Endothelial cell of umbilical vein (primary cell): ENCODE data around the gene UTS2R. TPM values are rescaled to one million over a fixed set of nuclear protein-coding genes. Genes with fewer than 3 reads are reported as not detected.

Experiments used
- BruUV-seq: library from RNA; stranded (reverse); fragments of 400-500 nt; replicated peaks from 2 replicates; lab custom pipeline; 2021; lab: Mats Ljungman, UMichigan
- CTCF ChIA-PET: fragments of 300-600, 350-600 bp; sonication (Branson Sonifier 250); formaldehyde crosslinking; loops from one replicate; lab custom pipeline; 2021; ENCODE audit warnings: antibody characterized with exemption, inconsistent platforms; lab: Charles Lee
- POLR2A ChIA-PET: fragments of 300-600, 350-600 bp; sonication (Branson Sonifier 250); formaldehyde crosslinking; loops from one replicate; lab custom pipeline; 2021; ENCODE audit warnings: antibody characterized with exemption, inconsistent platforms; lab: Charles Lee
- DNase-seq: peaks from one replicate; pipeline ENCODE4 v3.0.0-alpha.2; 2011; ENCODE audit warnings: low read depth, low spot score
- FAIRE-seq: peaks from 2 replicates; lab custom pipeline; 2011; peaks lifted over from hg19 to GRCh38; lab: Jason Lieb, UNC
- H2AFZ ChIP-seq: 2 replicates; pipeline ENCODE4 v1.6.0; 2012; ENCODE audit warnings: low read depth, low read length, control low read depth, inconsistent platforms
- H3K27ac ChIP-seq: 2 replicates; pipeline ENCODE4 v1.5.1; 2011; ENCODE audit warnings: low read depth, mild to moderate bottlenecking, control low read depth, low read length, moderate library complexity; ENCODE audit not compliant: insufficient read depth
- H3K27me3 ChIP-seq, 2 experiments: 2 replicates each; pipeline versions ENCODE4 v1.6.0 to v1.6.1; 2011; ENCODE audit warnings: low read length in 2 of 2, mixed read lengths in 1 of 2; ENCODE audit not compliant: control insufficient read depth in 2 of 2, insufficient read depth in 2 of 2
- H3K36me3 ChIP-seq, 2 experiments: 2 replicates in 1 of 2; 3 replicates in 1 of 2; pipeline ENCODE4 v1.5.1; 2011; ENCODE audit warnings: low read length in 2 of 2, mild to moderate bottlenecking in 1 of 2, moderate library complexity in 1 of 2; ENCODE audit not compliant: control insufficient read depth in 2 of 2, insufficient read depth in 2 of 2; ENCODE audit errors: extremely low read depth in 1 of 2
- H3K4me1 ChIP-seq: 3 replicates; pipeline ENCODE4 v1.5.1; 2011; ENCODE audit warnings: mild to moderate bottlenecking, low read length; ENCODE audit not compliant: control insufficient read depth, insufficient read depth; ENCODE audit errors: extremely low read depth
- H3K4me2 ChIP-seq: 2 replicates; pipeline ENCODE4 v1.6.1; 2011; ENCODE audit warnings: low read length, control low read depth, mixed read lengths; ENCODE audit not compliant: insufficient read depth
- H3K4me3 ChIP-seq, 3 experiments: fragments of 200-600 bp in 1 of 3; sonication (generic), shearing (Covaris generic) in 1 of 3; replicated peaks in 1 of 3; 2 replicates each; pipeline ENCODE4 v1.5.1; 2011 to 2016; ENCODE audit warnings: control low read depth in 3 of 3, low read length in 3 of 3, mild to moderate bottlenecking in 2 of 3, inconsistent platforms in 1 of 3, low read depth in 1 of 3, moderate library complexity in 1 of 3; ENCODE audit not compliant: insufficient read depth in 1 of 3
- H3K79me2 ChIP-seq: 2 replicates; pipeline ENCODE4 v1.6.0; 2012; ENCODE audit warnings: low read length, inconsistent platforms; ENCODE audit not compliant: control insufficient read depth, insufficient read depth
- H3K9ac ChIP-seq: replicated peaks from 2 replicates; pipeline ENCODE3; 2011; ENCODE audit warnings: low read length, control low read depth; ENCODE audit not compliant: insufficient read depth; ENCODE audit errors: extremely low read depth
- H3K9me1 ChIP-seq: replicated peaks from 3 replicates; pipeline ENCODE4 v1.6.0; 2011; ENCODE audit warnings: mild to moderate bottlenecking, low read length; ENCODE audit not compliant: control insufficient read depth, insufficient read depth; ENCODE audit errors: extremely low read depth
- H3K9me3 ChIP-seq: replicated peaks from 2 replicates; pipeline ENCODE4 v1.5.1; 2012; ENCODE audit warnings: low read length, inconsistent platforms; ENCODE audit not compliant: control insufficient read depth, insufficient read depth
- H4K20me1 ChIP-seq: replicated peaks from 2 replicates; pipeline ENCODE3; 2011; ENCODE audit warnings: mild to moderate bottlenecking, low read length; ENCODE audit not compliant: control insufficient read depth, insufficient read depth; ENCODE audit errors: extremely low read depth
- EZH2 ChIP-seq: IDR thresholded peaks from 2 replicates; pipeline ENCODE4 v1.6.1; 2012; ENCODE audit warnings: borderline replicate concordance, low read depth, mild to moderate bottlenecking, moderate library complexity, low read length, inconsistent platforms; ENCODE audit not compliant: severe bottlenecking
- FOS ChIP-seq: IDR thresholded peaks from 2 replicates; pipeline ENCODE4 v1.6.1; 2011; ENCODE audit warnings: mild to moderate bottlenecking, low read length, moderate library complexity, borderline replicate concordance; ENCODE audit not compliant: insufficient read depth
- GATA2 ChIP-seq: IDR thresholded peaks from 2 replicates; pipeline ENCODE4 v1.7.0; 2011; ENCODE audit warnings: low read depth, mild to moderate bottlenecking, moderate library complexity, mixed read lengths, low read length; ENCODE audit not compliant: insufficient read length, insufficient read depth
- JUN ChIP-seq: IDR thresholded peaks from 2 replicates; pipeline ENCODE4 v1.6.1; 2011; ENCODE audit warnings: borderline replicate concordance, low read depth; ENCODE audit not compliant: insufficient read length, insufficient read depth
- MYC ChIP-seq: IDR thresholded peaks from one replicate; pipeline ENCODE4 v1.6.1; 2011; ENCODE audit warnings: mild to moderate bottlenecking, low read depth, low read length
- POLR2A ChIP-seq: IDR thresholded peaks from 2 replicates; pipeline ENCODE4 v1.6.1; 2012; ENCODE audit warnings: low read depth, mild to moderate bottlenecking, control low read depth, low read length
- POLR2AphosphoS5 ChIP-seq: IDR thresholded peaks from 2 replicates; pipeline ENCODE4 v1.6.1; 2012; ENCODE audit warnings: low read depth, mild to moderate bottlenecking, control low read depth, low read length, moderate library complexity; ENCODE audit not compliant: insufficient read depth
- dilution Hi-C: fragments of 300-500 bp; cut with MboI; formaldehyde crosslinking; loops from one replicate; pipeline ENCODE4 v1.15.0; 2019; ENCODE audit warnings: low sequenced_read_pairs; ENCODE audit not compliant: extremely low pct_ligation_motif_present
- intact Hi-C: fragments of 100-400 bp; cut with micrococcal nuclease; formaldehyde crosslinking; loops from one replicate; pipeline ENCODE4 v1.10.0; 2022
- polyA plus RNA-seq, 4 experiments: library from polyadenylated mRNA; depleted of rRNA in 3 of 4; stranded (reverse) in 3 of 4; unstranded in 1 of 4; fragments of >200 nt; gene quantifications; 2 replicates each; pipeline versions ENCODE4 v1.2.1 to v1.2.3, GENCODE V29; 2011 to 2012; ENCODE audit warnings: missing spikeins in 1 of 4
- total RNA-seq: library from RNA; stranded (reverse); gene quantifications from 2 replicates; pipeline ENCODE4 v1.2.3, GENCODE V29; 2021
- TF ChIP-seq, protein P1 (sequence below): IDR thresholded peaks from 2 replicates; pipeline ENCODE4 v1.6.1; 2011; ENCODE audit not compliant: insufficient read depth, insufficient read length
- TF ChIP-seq, protein P2 (sequence below), 2 donors: IDR thresholded peaks; 1 replicate in 1 of 2; 2 replicates in 1 of 2; pipeline ENCODE4 v1.5.1; 2011; ENCODE audit warnings: low read length in 2 of 2, mild to moderate bottlenecking in 2 of 2, moderate library complexity in 2 of 2, control low read depth in 1 of 2, inconsistent platforms in 1 of 2, low read depth in 1 of 2; ENCODE audit not compliant: insufficient read depth in 1 of 2; ENCODE audit errors: extremely low read depth in 1 of 2

UTS2R gene
- total and polyA plus RNA-seq, 2 donors (not counting 3 experiments of a cell fraction or from before 2014, with no cell fraction given), result not detected

DNA sequence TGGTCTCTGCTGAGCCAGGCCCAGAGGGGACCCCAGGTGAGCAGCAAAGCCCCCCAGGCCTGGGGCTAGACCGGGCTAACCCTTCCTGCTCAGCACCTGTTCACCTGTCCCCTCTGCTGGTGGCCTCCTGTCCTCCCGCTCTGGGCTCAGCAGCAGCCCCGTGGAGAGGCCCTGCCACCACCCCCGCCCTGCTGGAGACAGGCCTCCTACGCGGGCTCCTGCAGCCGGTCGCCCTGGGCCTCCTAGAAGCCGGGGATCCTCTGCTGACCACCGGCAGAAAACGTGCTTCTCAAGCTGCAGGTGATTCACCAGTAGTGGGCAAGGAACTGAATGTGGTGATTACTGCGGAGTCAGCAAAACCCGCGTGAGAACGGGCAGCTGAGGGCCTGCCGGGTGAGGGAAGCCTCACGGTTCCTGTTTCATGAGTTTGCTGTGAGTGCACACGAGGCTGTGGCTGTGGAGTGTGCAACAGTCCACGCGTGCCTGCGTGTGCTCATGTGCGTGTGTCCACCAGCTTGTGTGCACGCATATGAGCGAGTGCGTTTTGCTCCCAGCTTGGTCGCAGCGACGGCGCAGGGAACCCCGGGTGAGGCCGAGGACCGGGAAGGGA is 38.8 kb upstream of the UTS2R start:
- peak; percentile 52 for FAIRE-seq
- POLR2A ChIA-PET, result no interaction called here
- Histone ChIP-seq H3K79me2 (no peaks in the 10 kb centered on the region), H3K9ac (no peak overlapping the region), H3K9me1 (no peaks in the 10 kb centered on the region), H3K27ac (no peak overlapping the region), H3K4me1 (peaks cover 9% of the 10 kb centered on the region), H3K4me3 (peak overlapping the region in 1 of 3 experiments; percentile 37), H3K36me3 (no peaks in the 10 kb centered on the region), H3K27me3 (peaks cover 0 to 2% of the 10 kb centered on the region in 2 experiments), H2AFZ (no peak overlapping the region), H3K9me3 (no peaks in the 10 kb centered on the region), H3K4me2 (no peak overlapping the region), H4K20me1 (no peaks in the 10 kb centered on the region)
- peak; percentile 8 for DNase-seq
- BruUV-seq, result no TSS peak
- intact Hi-C loops, result no loop called here
- CTCF ChIA-PET, result interaction anchor here (1.6 to 1.7 kb wide), 2 partner anchors 23 to 33 kb away, joined by 4 to 10 read pairs; no protein-coding TSS in a partner anchor
- TF ChIP-seq GATA2, result no peak
- TF ChIP-seq POLR2A, result no peak
- TF ChIP-seq, protein P1, sequence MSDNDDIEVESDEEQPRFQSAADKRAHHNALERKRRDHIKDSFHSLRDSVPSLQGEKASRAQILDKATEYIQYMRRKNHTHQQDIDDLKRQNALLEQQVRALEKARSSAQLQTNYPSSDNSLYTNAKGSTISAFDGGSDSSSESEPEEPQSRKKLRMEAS, result no peak
- TF ChIP-seq POLR2AphosphoS5, result no peak
- no peak for TF ChIP-seq MYC
- TF ChIP-seq, protein P2, sequence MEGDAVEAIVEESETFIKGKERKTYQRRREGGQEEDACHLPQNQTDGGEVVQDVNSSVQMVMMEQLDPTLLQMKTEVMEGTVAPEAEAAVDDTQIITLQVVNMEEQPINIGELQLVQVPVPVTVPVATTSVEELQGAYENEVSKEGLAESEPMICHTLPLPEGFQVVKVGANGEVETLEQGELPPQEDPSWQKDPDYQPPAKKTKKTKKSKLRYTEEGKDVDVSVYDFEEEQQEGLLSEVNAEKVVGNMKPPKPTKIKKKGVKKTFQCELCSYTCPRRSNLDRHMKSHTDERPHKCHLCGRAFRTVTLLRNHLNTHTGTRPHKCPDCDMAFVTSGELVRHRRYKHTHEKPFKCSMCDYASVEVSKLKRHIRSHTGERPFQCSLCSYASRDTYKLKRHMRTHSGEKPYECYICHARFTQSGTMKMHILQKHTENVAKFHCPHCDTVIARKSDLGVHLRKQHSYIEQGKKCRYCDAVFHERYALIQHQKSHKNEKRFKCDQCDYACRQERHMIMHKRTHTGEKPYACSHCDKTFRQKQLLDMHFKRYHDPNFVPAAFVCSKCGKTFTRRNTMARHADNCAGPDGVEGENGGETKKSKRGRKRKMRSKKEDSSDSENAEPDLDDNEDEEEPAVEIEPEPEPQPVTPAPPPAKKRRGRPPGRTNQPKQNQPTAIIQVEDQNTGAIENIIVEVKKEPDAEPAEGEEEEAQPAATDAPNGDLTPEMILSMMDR (IDR thresholded peaks at IDR 0.05; ENCODE audit: extremely low read depth in 1 of 2, insufficient read depth in 1 of 2, low read depth in 1 of 2, low read length in 2 of 2), result no peak
- TF ChIP-seq EZH2, result no peak
- TF ChIP-seq FOS, result no peak
- TF ChIP-seq JUN, result no peak
- dilution Hi-C loops, result no loop called here
